CD14-positive monocyte (primary cell): ENCODE results near the gene SCUBE2. TPM values are rescaled to one million over a fixed set of nuclear protein-coding genes. Genes with fewer than 3 reads are reported as not detected.

Source experiments
- DNase-seq, 3 donors: peaks; one replicate each; pipeline ENCODE4 v3.0.0-alpha.2; 2011 to 2022
- H2AFZ ChIP-seq: 2 replicates; pipeline ENCODE4 v1.6.0; 2012; ENCODE audit warnings: mild to moderate bottlenecking, low read depth, low read length, inconsistent platforms; ENCODE audit not compliant: insufficient read depth, poor library complexity, severe bottlenecking
- H3K27ac ChIP-seq, 2 donors: 1 replicate in 1 of 2; 2 replicates in 1 of 2; pipeline ENCODE4 v1.5.1; 2012 to 2013; ENCODE audit warnings: low read length in 2 of 2, control low read depth in 1 of 2, inconsistent platforms in 1 of 2, low read depth in 1 of 2, mild to moderate bottlenecking in 1 of 2
- H3K27me3 ChIP-seq, 2 donors: one replicate each; pipeline versions ENCODE4 v1.6.0 to v1.6.1; 2011 to 2013; ENCODE audit warnings: low read length in 2 of 2; ENCODE audit not compliant: control insufficient read depth in 2 of 2, insufficient read depth in 2 of 2
- H3K36me3 ChIP-seq, 2 donors: replicated peaks in 1 of 2; 1 replicate in 1 of 2; 2 replicates in 1 of 2; pipeline versions ENCODE4 v1.5.1 to v1.6.1; 2012 to 2013; ENCODE audit warnings: low read length in 2 of 2, control low read depth in 1 of 2, inconsistent platforms in 1 of 2, mild to moderate bottlenecking in 1 of 2; ENCODE audit not compliant: insufficient read depth in 2 of 2, control insufficient read depth in 1 of 2
- H3K4me1 ChIP-seq, 2 donors: 1 replicate in 1 of 2; 2 replicates in 1 of 2; pipeline versions ENCODE4 v1.5.1 to v1.6.1; 2012 to 2013; ENCODE audit warnings: low read length in 2 of 2, control low read depth in 1 of 2, inconsistent platforms in 1 of 2, mild to moderate bottlenecking in 1 of 2, moderate library complexity in 1 of 2; ENCODE audit not compliant: insufficient read depth in 2 of 2, control insufficient read depth in 1 of 2
- H3K4me2 ChIP-seq: replicated peaks from 2 replicates; pipeline ENCODE3; 2012; ENCODE audit warnings: low read length, moderate library complexity, mild to moderate bottlenecking; ENCODE audit not compliant: poor library complexity, severe bottlenecking; ENCODE audit errors: extremely low read depth
- H3K4me3 ChIP-seq, 3 experiments: fragments of 200-600 bp in 1 of 3; sonication (generic) in 1 of 3; replicated peaks in 1 of 3; 1 replicate in 2 of 3; 2 replicates in 1 of 3; pipeline ENCODE4 v1.5.1; 2011 to 2013; ENCODE audit warnings: low read length in 3 of 3, mild to moderate bottlenecking in 3 of 3, control low read depth in 2 of 3, low read depth in 2 of 3, inconsistent platforms in 1 of 3, moderate library complexity in 1 of 3
- H3K79me2 ChIP-seq: 2 replicates; pipeline ENCODE4 v1.6.0; 2012; ENCODE audit warnings: mild to moderate bottlenecking, control low read depth, inconsistent platforms, low read length, moderate library complexity; ENCODE audit not compliant: insufficient read depth
- H3K9ac ChIP-seq: 2 replicates; pipeline ENCODE4 v1.6.0; 2017; ENCODE audit warnings: low read length, mild to moderate bottlenecking; ENCODE audit not compliant: insufficient read depth, poor library complexity, severe bottlenecking
- H3K9me3 ChIP-seq, 2 donors: replicated peaks in 1 of 2; 1 replicate in 1 of 2; 2 replicates in 1 of 2; pipeline versions ENCODE4 v1.5.1 to v1.6.1; 2012 to 2013; ENCODE audit warnings: low read length in 2 of 2, control low read depth in 1 of 2; ENCODE audit not compliant: control insufficient read depth in 1 of 2, insufficient read depth in 1 of 2
- H4K20me1 ChIP-seq: 2 replicates; pipeline ENCODE4 v1.6.0; 2012; ENCODE audit warnings: mild to moderate bottlenecking, low read length, control low read depth, moderate library complexity; ENCODE audit not compliant: insufficient read depth
- H3K27ac Mint-ChIP-seq, 7 donors: one replicate each; pipeline ENCODE4 v1.8.0; 2020; ENCODE audit warnings: mild to moderate bottlenecking in 7 of 7, mixed read lengths in 7 of 7, moderate library complexity in 6 of 7, inconsistent platforms in 2 of 7
- H3K27me3 Mint-ChIP-seq, 3 donors: one replicate each; pipeline ENCODE4 v1.8.0; 2021 to 2022; ENCODE audit warnings: low read depth in 3 of 3, mild to moderate bottlenecking in 3 of 3, mixed read lengths in 3 of 3, moderate library complexity in 3 of 3, inconsistent platforms in 1 of 3
- H3K36me3 Mint-ChIP-seq, 2 donors: one replicate each; pipeline ENCODE4 v1.8.0; 2020; ENCODE audit warnings: mixed read lengths in 2 of 2, inconsistent platforms in 1 of 2, mild to moderate bottlenecking in 1 of 2
- H3K4me1 Mint-ChIP-seq: one replicate; pipeline ENCODE4 v1.8.0; 2020; ENCODE audit warnings: mild to moderate bottlenecking, mixed read lengths
- H3K4me3 Mint-ChIP-seq, 2 donors: one replicate each; pipeline ENCODE4 v1.8.0; 2020; ENCODE audit warnings: mild to moderate bottlenecking in 2 of 2, mixed read lengths in 2 of 2, moderate library complexity in 1 of 2
- H3K9me3 Mint-ChIP-seq, 7 donors: one replicate each; pipeline ENCODE4 v1.8.0; 2020 to 2022; ENCODE audit warnings: mixed read lengths in 7 of 7, mild to moderate bottlenecking in 6 of 7, moderate library complexity in 6 of 7, inconsistent platforms in 2 of 7
- WGBS: methylation state at CpG from one replicate; pipeline ENCODE4 v1.1.5; 2013; ENCODE audit warnings: missing lambda C conversion rate; ENCODE audit not compliant: insufficient coverage; 5-methylcytosine and 5-hydroxymethylcytosine counted together
- intact Hi-C, 2 donors: fragments of 100-400 bp; cut with micrococcal nuclease; formaldehyde crosslinking; loops; one replicate each; pipeline versions ENCODE4 v1.15.0 to v1.15.1; 2023
- polyA plus RNA-seq, 3 donors: library from polyadenylated mRNA; depleted of rRNA in 1 of 3; unstranded in 2 of 3; stranded (reverse) in 1 of 3; fragments of 300-500 nt in 2 of 3; fragments of >200 nt in 1 of 3; fragmentation: Illumina TruSeq in 2 of 3; gene quantifications; 1 replicate in 2 of 3; 2 replicates in 1 of 3; pipeline ENCODE4 v1.2.3, GENCODE V29; 2012 to 2021
- TF ChIP-seq, protein P1 (sequence below): fragments of 200-600 bp; IDR thresholded peaks from one replicate; pipeline ENCODE4 v1.8.0; 2022; ENCODE audit warnings: antibody characterized with exemption, mild to moderate bottlenecking

Gene SCUBE2
- polyA plus RNA-seq, 3 donors = 0.21 to 0.36 TPM; not detected in 1

DNA sequence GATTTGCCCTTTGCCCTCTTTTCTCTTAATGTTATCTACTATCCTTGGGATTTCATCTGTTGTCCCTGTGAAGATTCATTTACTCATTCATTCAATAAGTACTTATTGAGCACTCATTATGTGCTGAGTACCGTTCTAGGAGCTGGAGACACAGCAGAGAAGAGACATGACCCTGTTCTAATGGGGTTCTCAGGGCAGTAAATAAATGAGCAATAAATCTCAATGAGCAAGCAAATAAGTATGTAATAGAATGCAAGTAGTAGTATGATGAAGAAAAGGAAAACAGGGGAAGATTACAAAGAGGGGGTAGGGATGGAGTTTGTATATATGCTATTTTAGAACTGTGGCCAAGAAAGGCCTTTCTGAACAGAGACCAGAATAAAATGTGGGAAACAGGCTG, 53.4 kb downstream of the SCUBE2 start:
- H3K4me1 ChIP-seq = peaks cover 28% of the 10 kb centered on the region in 2 donors
- H3K9me3 ChIP-seq = no peaks in the 10 kb centered on the region
- Mint-ChIP-seq H3K4me1 (peaks cover 26% of the 10 kb centered on the region), H3K27ac (peak overlapping the region; percentile 85 to 95 (median 92)), H3K4me3 (no peak overlapping the region), H3K36me3 (no peaks in the 10 kb centered on the region), H3K9me3 (peaks cover 0 to 2% (median 0%) of the 10 kb centered on the region in 7 donors), H3K27me3 (peaks cover 0 to 2% (median 0%) of the 10 kb centered on the region in 3 donors)
- no peak overlapping the region for H3K4me3 ChIP-seq
- TF ChIP-seq, protein P1, sequence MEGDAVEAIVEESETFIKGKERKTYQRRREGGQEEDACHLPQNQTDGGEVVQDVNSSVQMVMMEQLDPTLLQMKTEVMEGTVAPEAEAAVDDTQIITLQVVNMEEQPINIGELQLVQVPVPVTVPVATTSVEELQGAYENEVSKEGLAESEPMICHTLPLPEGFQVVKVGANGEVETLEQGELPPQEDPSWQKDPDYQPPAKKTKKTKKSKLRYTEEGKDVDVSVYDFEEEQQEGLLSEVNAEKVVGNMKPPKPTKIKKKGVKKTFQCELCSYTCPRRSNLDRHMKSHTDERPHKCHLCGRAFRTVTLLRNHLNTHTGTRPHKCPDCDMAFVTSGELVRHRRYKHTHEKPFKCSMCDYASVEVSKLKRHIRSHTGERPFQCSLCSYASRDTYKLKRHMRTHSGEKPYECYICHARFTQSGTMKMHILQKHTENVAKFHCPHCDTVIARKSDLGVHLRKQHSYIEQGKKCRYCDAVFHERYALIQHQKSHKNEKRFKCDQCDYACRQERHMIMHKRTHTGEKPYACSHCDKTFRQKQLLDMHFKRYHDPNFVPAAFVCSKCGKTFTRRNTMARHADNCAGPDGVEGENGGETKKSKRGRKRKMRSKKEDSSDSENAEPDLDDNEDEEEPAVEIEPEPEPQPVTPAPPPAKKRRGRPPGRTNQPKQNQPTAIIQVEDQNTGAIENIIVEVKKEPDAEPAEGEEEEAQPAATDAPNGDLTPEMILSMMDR = no peak
- no peaks in the 10 kb centered on the region for H3K36me3 ChIP-seq
- no peak overlapping the region for H3K9ac ChIP-seq
- H4K20me1 ChIP-seq = no peaks in the 10 kb centered on the region
- peak overlapping the region; percentile 79 to 90 for H3K27ac ChIP-seq
- no peak overlapping the region for H3K4me2 ChIP-seq
- no peak for DNase-seq
- no peaks in the 10 kb centered on the region for H3K79me2 ChIP-seq
- WGBS = 100% methylated on average over 1 of the region's 1 CpG
- peaks cover 3% of the 10 kb centered on the region in 2 donors for H3K27me3 ChIP-seq
- intact Hi-C loops = no loop called here
- no peak overlapping the region for H2AFZ ChIP-seq

DNA sequence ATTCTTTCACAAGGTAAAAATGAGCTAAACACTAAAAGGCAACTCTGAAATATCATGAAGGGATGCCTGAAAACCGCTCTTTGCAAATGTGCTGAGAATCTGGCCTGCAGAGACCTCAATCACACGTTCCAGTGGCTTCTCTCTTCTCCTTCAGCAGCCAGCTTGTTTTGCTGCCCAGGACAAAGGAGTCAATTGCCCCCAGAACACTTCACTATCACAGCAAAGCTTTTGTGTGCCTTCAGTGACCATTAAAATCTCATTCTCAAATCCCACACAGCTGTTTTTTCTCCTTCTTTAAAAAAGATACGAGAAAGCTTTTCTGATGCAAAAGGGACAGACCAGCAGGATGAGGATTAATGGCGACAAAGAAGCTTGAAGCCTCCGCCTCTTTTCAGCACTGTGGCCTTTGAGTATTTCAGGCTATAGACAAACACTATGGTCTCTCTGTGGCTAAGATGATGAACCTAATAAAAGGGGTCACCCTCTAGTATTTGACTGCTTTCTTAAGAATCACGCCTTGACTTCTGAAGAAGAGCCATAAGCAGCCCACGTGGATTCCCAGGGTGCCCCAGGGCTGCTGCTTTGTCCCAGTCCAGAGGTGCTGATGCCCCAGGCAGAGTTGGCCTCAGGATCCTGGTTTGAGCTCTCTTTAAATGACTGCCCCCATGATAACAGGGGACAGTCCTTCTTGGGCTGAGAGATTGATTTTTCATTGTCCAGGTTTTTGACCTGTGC, 54.2 kb downstream of the SCUBE2 start:
- Histone ChIP-seq H3K9me3 (no peaks in the 10 kb centered on the region), H4K20me1 (no peaks in the 10 kb centered on the region), H3K4me3 (no peak overlapping the region), H3K9ac (no peak overlapping the region), H3K4me2 (no peak overlapping the region), H3K36me3 (no peaks in the 10 kb centered on the region), H3K27me3 (no peaks in the 10 kb centered on the region), H3K79me2 (no peaks in the 10 kb centered on the region), H3K4me1 (peaks cover 28% of the 10 kb centered on the region in 2 donors), H3K27ac (peak overlapping the region; percentile 8 to 90), H2AFZ (peak overlapping the region; percentile 20)
- no peak overlapping the region for H3K4me3 Mint-ChIP-seq
- peaks cover 0 to 2% (median 0%) of the 10 kb centered on the region in 7 donors for H3K9me3 Mint-ChIP-seq
- intact Hi-C loops = no loop called here
- peaks cover 26% of the 10 kb centered on the region for H3K4me1 Mint-ChIP-seq
- TF ChIP-seq, protein P1 = no peak
- no peak for DNase-seq
- 98% methylated on average over 5 of the region's 7 CpGs for WGBS
- no peaks in the 10 kb centered on the region for H3K36me3 Mint-ChIP-seq
- H3K27ac Mint-ChIP-seq = peak overlapping the region in 4 of 7 donors; percentile 27 to 92 (median 68)
- H3K27me3 Mint-ChIP-seq = peaks cover 0 to 2% (median 0%) of the 10 kb centered on the region in 3 donors
